PC-3 (cell line): Measurements from ENCODE around the gene GNB3.

Experiments
- EZH2phosphoT487 ChIP-seq: fragments of 300-600 bp; sonication (generic); IDR thresholded peaks from 2 replicates; pipeline ENCODE4 v1.6.1; 2018; ENCODE audit warnings: mild to moderate bottlenecking, antibody characterized with exemption, low read length, borderline replicate concordance
- TF ChIP-seq, protein P1 (sequence below): fragments of 300-600 bp; sonication (generic); conservative IDR thresholded peaks from 2 replicates; pipeline ENCODE4 v1.5.1; 2017; ENCODE audit warnings: antibody characterized with exemption, low read depth, mild to moderate bottlenecking, low read length

DNA sequence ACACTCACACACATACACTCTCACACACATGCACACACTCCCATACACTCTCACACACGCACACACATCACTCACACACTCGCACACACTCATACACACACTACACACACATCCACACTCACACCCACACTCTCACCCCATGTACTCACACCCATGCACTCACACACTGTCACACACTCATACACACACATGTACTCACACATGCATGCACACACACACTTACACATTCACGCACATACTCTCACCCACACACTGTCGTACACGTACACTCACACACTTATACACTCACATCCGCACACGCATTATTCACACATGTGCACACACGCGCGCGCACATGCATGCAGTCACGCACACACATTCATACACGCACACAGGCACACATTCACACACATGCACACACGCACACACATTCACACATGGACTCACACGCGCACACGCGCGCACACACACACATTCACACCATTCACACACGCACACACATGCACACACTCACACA, 23.0 kb upstream of the GNB3 start:
- TF ChIP-seq, protein P1, sequence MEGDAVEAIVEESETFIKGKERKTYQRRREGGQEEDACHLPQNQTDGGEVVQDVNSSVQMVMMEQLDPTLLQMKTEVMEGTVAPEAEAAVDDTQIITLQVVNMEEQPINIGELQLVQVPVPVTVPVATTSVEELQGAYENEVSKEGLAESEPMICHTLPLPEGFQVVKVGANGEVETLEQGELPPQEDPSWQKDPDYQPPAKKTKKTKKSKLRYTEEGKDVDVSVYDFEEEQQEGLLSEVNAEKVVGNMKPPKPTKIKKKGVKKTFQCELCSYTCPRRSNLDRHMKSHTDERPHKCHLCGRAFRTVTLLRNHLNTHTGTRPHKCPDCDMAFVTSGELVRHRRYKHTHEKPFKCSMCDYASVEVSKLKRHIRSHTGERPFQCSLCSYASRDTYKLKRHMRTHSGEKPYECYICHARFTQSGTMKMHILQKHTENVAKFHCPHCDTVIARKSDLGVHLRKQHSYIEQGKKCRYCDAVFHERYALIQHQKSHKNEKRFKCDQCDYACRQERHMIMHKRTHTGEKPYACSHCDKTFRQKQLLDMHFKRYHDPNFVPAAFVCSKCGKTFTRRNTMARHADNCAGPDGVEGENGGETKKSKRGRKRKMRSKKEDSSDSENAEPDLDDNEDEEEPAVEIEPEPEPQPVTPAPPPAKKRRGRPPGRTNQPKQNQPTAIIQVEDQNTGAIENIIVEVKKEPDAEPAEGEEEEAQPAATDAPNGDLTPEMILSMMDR = no peak
- TF ChIP-seq EZH2phosphoT487 = no peak
